Erythroblast (primary cell): Measurements from ENCODE around the gene GZMM.

Experiments used
- GATA1 ChIP-seq: IDR thresholded peaks from 2 replicates; pipeline ENCODE4 v1.6.1; 2011; ENCODE audit warnings: low read depth, mild to moderate bottlenecking, control low read depth, low read length, moderate library complexity
- POLR2A ChIP-seq: IDR thresholded peaks from 2 replicates; pipeline ENCODE4 v1.6.1; 2011; ENCODE audit warnings: mild to moderate bottlenecking, low read length

DNA sequence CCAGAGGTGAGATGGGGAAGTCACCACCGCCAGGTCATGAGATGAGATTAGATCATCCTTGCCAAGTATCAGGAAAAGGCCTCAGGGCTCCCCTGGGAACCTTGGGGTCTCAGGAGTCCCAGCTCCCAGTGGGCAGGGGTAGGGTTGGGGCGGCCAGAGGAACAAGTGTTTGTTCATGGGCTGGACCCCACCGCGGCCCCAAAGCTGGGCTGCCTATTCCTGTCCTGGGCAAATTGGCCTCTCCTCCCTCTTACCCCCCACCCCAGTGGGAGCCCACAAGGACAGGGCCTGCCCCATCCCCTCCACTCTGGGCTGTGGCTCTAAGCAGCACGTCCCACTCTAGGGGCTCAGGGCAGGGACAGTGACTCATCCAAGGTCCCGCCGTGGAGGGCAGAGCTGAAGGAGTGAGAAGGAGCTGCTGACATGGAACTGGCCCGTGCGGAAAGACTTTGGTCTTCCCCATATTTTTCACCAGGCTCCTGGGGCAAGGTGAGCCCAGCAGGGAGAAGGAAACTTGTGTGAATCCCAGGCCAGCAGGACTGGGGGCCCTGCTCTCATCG is 41.8 kb downstream of the GZMM start:
- TF ChIP-seq POLR2A (no peak), GATA1 (no peak)
